DMS53 (cell line): Measurements from ENCODE around the gene ENOX1.

Experiments used
- DNase-seq: peaks from one replicate; lab custom pipeline; 2025; lab: John Stamatoyannopoulos, UW

The ENOX1 gene

DNA sequence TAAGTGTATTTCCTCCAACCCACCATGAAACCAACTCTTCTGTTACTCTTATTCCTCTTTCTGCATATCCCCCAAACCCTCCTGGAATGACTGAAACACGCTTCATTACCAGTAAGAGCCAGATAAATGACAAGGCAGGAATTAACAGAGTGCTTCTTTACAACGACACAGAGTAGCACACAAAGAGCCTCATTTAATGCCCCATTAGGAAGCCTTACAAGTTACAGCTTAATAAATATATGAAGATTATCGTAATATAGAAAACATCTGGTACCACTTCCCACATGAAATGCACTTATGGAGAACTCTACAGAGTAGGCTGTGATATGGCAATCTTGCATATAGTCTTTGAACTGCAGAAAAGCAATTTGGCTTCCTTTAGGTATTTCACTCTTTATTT lies 116.8 kb downstream of the ENOX1 start:
- no peak for DNase-seq

DNA sequence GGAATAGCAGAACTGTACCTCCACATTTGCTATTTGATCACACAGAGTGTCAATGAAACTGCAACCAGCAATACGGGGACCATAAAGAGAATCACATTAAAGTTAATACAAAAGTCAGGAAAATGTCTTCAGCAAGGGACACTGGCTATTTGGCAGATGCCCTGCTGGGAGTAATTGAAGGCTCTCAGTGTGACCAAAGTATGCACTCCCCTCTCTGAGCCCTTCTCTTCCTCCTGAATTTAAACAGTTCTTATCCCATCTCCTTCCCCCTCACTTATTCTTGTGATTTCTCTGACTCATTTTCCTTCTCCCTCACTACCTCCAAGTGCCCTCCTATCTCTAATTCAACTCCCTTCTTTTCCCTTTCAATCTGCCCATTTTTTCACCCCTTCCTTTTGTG lies 117.7 kb downstream of the ENOX1 start:
- DNase-seq = no peak

- DNase-seq = no peak
Observed at GRCh38 chr13:43666403-43666802, 120.4 kb downstream of the ENOX1 start.

DNA sequence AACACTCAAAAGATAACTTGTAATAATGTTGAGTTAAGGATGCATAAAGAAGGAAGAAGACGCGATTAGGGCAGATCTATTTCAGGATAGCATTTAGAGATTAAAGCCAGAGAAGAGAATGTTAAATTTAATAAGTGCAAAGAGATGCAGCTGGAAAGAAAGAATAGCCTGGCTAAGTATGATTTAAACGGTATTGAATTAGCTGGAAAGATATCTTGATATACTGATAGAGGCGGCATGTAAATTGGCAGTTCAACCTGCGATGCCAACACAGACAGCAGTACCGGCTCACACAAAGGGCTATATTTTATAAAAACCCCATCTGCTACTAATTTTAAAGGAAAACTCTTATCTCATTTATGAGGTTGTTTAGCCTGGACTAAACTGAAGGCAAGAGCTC lies 121.4 kb downstream of the ENOX1 start:
- no peak for DNase-seq

GRCh38 chr13:43664700-43665191 lies 122.0 kb downstream of the ENOX1 start:
- peak; percentile 2 for DNase-seq

DNA sequence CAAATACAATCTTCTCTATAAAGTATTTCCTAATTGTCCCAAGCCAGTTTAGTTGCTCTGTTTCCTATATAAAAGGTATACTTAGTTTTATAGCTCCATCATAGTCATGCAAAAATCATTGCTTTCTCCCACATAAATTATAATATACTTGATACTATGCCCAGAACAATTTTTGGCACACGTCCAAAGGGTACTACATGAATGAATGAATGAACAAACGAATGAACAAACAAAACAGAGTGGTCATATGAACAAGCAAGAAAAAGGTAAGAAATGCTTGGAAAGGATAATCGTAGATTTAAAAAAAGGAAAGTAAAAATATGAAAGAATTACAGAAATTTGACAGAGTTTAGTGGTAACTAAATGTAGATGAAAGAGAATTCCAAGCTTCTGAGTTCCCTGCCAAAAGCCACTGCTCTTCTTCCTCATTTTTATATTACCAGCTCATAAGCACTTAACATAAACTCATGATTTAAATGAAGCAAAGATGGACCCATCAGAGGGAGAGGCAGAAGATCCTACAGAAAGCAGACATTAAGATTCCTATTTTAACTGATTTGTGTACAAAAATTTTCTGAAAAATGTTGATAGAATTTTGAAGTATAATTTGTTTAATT lies 123.2 kb downstream of the ENOX1 start:
- DNase-seq = no peak

- DNase-seq = no peak
Observed at GRCh38 chr13:43662976-43663375, 123.8 kb downstream of the ENOX1 start.

DNA sequence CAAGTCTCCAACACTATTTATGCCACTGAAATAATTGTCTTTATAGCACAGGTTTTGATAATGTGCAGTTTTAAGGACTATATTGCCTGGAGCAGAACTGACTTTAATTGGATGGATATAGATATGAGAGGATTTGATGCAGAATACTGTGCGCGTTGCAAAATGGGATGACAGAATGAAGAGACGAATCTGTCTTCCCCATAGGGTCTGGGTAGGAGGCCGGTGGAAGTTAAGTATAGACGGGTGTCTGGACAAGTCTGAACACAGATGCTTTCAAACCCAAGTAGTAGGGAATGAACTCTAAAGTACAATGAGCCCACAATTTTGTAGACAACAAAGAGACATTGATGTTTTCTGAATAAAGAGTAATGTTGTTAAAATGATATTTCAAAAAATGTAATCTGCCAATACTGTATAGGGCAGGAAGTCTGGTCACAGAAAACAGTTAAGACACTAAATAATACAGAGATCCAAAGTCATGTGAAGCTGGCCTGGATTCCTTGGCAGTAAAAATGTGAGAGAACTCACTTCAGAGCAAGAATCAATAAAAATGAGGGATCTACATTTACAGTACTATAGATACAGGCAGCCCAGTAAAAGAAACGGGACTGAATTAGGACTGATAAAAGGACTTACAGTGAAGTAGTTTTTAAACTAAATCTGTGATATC lies 125.5 kb downstream of the ENOX1 start:
- no peak for DNase-seq

GRCh38 chr13:43657485-43657884 lies 129.3 kb downstream of the ENOX1 start:
- DNase-seq = no peak

- no peak for DNase-seq
Observed at GRCh38 chr13:43653980-43654379, 132.8 kb downstream of the ENOX1 start.

DNA sequence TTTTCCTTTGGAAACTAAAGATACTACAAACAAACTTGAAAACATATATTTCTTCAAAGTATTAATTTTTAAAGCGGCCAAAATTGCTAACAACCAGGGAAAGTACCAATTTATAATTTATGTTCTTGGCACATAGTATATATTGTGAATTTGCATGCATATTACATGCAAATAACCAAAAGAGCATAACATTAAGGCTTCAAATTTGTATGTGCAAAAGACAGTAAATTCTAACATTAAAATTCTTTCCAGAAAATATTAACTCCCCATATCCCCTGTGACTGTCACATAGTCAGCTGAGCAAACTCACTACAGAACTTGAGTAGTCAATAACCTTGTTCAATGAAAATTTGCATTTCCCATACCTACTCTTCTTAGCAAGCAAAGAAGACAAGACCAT lies 133.4 kb downstream of the ENOX1 start:
- no peak for DNase-seq

DNA sequence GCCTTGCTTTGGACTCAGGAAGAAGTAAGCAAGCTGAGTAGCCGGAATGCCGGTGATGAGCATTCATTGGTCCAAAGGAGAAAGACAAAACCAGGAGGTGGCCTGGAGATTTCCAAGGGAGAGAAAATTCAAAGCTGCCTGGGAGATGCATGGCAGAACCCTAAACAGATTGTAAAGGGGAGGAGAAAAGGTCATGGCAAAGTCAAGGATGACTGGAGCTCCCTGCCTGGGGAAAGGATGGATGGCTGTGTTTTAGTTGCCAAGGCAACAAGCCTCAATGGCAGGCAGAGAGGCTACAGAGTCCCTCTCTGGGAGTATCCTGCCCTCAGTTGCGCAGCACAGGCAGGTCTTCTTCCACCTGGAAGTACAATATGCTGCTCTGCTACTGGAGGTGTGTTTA lies 134.0 kb downstream of the ENOX1 start:
- DNase-seq = no peak

GRCh38 chr13:43650882-43651281 lies 135.9 kb downstream of the ENOX1 start:
- DNase-seq = no peak

DNA sequence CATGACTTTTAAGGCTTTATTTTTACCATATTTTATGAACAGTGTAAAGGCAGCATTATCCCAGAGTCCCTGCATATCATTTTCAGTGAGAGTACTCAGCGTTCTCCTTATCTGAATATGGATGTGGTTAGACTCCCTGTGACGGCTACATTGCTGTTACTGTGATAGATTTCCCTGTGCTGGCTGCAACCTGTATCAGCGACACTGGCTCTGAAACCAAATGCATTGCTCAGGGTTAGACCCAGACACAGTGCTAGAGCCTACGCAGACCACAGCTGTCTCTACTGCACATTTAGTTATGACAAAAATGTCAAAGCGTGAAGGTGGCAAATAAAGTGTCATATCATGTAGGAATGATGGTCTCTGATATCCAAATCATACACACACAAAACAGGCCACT lies 138.0 kb downstream of the ENOX1 start:
- DNase-seq = no peak

- DNase-seq = no peak
Observed at GRCh38 chr13:43647471-43647870, 139.3 kb downstream of the ENOX1 start.

GRCh38 chr13:43640476-43640875 lies 146.3 kb downstream of the ENOX1 start:
- no peak for DNase-seq

GRCh38 chr13:43631106-43631505 lies 155.7 kb downstream of the ENOX1 start:
- no peak for DNase-seq

GRCh38 chr13:43629691-43630480 lies 156.9 kb downstream of the ENOX1 start:
- DNase-seq = no peak

DNA sequence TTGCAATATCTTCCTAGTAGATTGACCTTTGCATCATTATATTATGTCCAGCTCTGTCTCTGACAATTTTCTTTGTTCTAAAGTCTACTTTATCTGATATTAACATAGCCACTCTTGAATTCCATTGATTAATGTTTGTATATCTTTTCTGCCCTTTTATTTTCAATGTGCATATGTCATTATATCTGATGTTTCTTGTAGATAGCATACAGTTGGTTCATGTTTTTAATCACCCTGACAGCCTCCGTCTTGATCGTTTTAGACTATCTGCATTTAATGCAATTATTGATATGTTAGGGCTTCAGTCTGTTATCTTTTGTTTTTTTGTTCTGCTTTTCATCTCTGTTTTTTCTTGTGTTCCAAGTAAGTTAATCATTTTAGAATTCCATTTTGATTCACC lies 159.8 kb downstream of the ENOX1 start:
- no peak for DNase-seq

DNA sequence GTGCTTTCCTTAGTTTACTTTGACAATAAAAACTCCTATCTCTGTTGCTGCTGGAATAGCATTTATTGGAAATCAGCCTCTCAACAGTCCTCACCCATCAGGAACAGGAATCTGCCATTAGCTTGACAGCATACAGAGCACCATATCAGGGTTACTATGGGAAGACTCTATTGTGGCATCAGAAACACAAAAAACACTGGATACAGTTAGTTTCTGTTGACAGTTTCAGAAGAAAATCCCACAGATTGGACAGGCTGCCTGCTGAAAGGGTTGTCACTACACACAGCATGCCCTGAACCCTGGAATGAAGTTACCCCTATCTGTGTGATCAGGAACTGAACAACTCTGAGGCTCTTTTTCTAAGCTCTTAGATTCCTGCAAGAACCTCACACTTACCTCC lies 172.7 kb downstream of the ENOX1 start:
- no peak for DNase-seq

GRCh38 chr13:43611281-43612273 lies 175.2 kb downstream of the ENOX1 start:
- no peak for DNase-seq
